Transverse colon (tissue), 4 donors: ENCODE measurements around the gene GBE1. TPM values are rescaled to one million over a fixed set of nuclear protein-coding genes. Genes with fewer than 3 reads are reported as not detected.
"Not testable (repeated sequence)": the region's sequence is repeated elsewhere in the genome, so short reads cannot be mapped to it uniquely, and the experiment has no call there.

ENCODE experiments used
- DNase-seq: peaks from one replicate; pipeline ENCODE4 v3.0.0-alpha.2; 2019
- H3K27ac ChIP-seq, 4 donors: fragments of 200-600 bp; sonication (generic); 2 replicates each; pipeline ENCODE4 v1.5.1; 2016 to 2018; ENCODE audit warnings: inconsistent platforms in 4 of 4
- H3K27me3 ChIP-seq: fragments of 200-600 bp; sonication (generic); 2 replicates; pipeline ENCODE4 v1.5.1; 2017; ENCODE audit warnings: inconsistent platforms
- H3K36me3 ChIP-seq, 4 donors: fragments of 200-600 bp; sonication (generic); 2 replicates each; pipeline ENCODE4 v1.5.1; 2017 to 2019; ENCODE audit warnings: inconsistent platforms in 4 of 4
- H3K4me1 ChIP-seq, 4 donors: fragments of 200-600 bp; sonication (generic); 2 replicates each; pipeline ENCODE4 v1.5.1; 2017 to 2020; ENCODE audit warnings: inconsistent platforms in 4 of 4
- H3K4me3 ChIP-seq, 4 donors: fragments of 200-600 bp; sonication (generic); 1 replicate in 1 of 4; 2 replicates in 3 of 4; pipeline versions ENCODE4 v1.5.1 to v1.6.1; 2017 to 2019; ENCODE audit warnings: inconsistent platforms in 4 of 4
- H3K9me3 ChIP-seq, 2 donors: fragments of 200-600 bp; sonication (generic); 2 replicates each; pipeline ENCODE4 v1.5.1; 2017 to 2019; ENCODE audit warnings: inconsistent platforms in 2 of 2
- EP300 ChIP-seq: sonication (generic); formaldehyde crosslinking; IDR thresholded peaks from one replicate; pipeline ENCODE4 v1.6.1; 2017; ENCODE audit warnings: antibody characterized with exemption, low read depth
- POLR2A ChIP-seq: fragments of 450-650 bp; IDR thresholded peaks from one replicate; pipeline ENCODE4 v1.6.1; 2016; ENCODE audit warnings: antibody characterized with exemption, mild to moderate bottlenecking, moderate library complexity
- POLR2AphosphoS5 ChIP-seq, 3 donors: sonication (generic); formaldehyde crosslinking; IDR thresholded peaks; one replicate each; pipeline ENCODE4 v1.6.1; 2016; ENCODE audit warnings: antibody characterized with exemption in 3 of 3
- WGBS, 2 donors: methylation state at CpG; one replicate each; pipeline ENCODE4 v1.1.5; 2018; ENCODE audit warnings: low coverage in 1 of 2; 5-methylcytosine and 5-hydroxymethylcytosine counted together
- in situ Hi-C, 4 donors: fragments of 200-750 bp; cut with MboI; loops; one replicate each; pipeline versions ENCODE4 v1.15.0 to v1.15.1; 2017; ENCODE audit warnings: low sequenced_read_pairs in 3 of 4, low pct_ligation_motif_present in 1 of 4, low pct_unique_long_range_greater_than_20kb in 1 of 4
- intact Hi-C: fragments of 100-400 bp; cut with DNase I; formaldehyde crosslinking; loops from one replicate; pipeline ENCODE4 v1.15.1; 2023; ENCODE audit warnings: low total_unique reads
- total RNA-seq, 4 donors: library from RNA; depleted of rRNA; stranded (reverse); fragments of >200 nt; gene quantifications; one replicate each; pipeline ENCODE4 v1.1.0, GENCODE V29; 2016
- TF ChIP-seq, protein P1 (sequence below), 5 experiments: fragments of 200-600 bp in 3 of 5; fragments of 450-650 bp in 2 of 5; sonication (generic) in 3 of 5; IDR thresholded peaks; 1 replicate in 2 of 5; 2 replicates in 3 of 5; pipeline ENCODE4 v1.5.1; 2016 to 2017; ENCODE audit warnings: antibody characterized with exemption in 5 of 5, inconsistent platforms in 3 of 5, mild to moderate bottlenecking in 2 of 5, moderate library complexity in 1 of 5

Gene GBE1
- total RNA-seq, 4 donors from 2014 or later, result 3.0 to 24.3 (median 16.7) TPM

DNA sequence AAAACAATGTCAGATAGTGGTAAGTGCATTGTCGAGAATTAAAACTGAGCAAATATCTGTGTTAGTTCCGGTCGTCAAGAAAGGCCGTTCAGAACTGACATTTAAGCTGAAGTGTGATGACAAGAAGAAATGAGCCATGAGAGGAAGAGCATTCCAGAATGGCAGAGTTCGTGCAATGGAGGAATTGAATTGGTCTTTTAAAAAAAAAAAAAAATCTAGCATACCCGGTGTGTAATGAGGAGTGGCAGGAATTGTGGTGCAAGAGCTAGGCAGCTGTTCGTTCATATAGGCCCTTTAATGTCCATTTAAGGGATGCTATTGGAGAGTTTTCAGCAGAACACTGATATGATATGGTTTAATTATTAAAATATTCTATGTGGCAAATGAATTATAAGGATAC lies 2.6 kb upstream of the GBE1 start:
- 80 to 88% methylated on average over 7 of the region's 7 CpGs for WGBS, 2 donors
- H3K27me3 ChIP-seq, result no peaks in the 10 kb centered on the region
- peaks cover 0 to 20% (median 15%) of the 10 kb centered on the region in 4 donors for H3K4me1 ChIP-seq
- in situ Hi-C loops (no loop called here), intact Hi-C loops (no loop called here)
- H3K9me3 ChIP-seq, result no peaks in the 10 kb centered on the region
- H3K4me3 ChIP-seq, result no peak overlapping the region
- no peaks in the 10 kb centered on the region for H3K36me3 ChIP-seq
- DNase-seq, result no peak
- TF ChIP-seq EP300 (no peak), POLR2AphosphoS5 (IDR thresholded peaks at IDR 0.05) (no peak), POLR2A (no peak)
- TF ChIP-seq, protein P1, sequence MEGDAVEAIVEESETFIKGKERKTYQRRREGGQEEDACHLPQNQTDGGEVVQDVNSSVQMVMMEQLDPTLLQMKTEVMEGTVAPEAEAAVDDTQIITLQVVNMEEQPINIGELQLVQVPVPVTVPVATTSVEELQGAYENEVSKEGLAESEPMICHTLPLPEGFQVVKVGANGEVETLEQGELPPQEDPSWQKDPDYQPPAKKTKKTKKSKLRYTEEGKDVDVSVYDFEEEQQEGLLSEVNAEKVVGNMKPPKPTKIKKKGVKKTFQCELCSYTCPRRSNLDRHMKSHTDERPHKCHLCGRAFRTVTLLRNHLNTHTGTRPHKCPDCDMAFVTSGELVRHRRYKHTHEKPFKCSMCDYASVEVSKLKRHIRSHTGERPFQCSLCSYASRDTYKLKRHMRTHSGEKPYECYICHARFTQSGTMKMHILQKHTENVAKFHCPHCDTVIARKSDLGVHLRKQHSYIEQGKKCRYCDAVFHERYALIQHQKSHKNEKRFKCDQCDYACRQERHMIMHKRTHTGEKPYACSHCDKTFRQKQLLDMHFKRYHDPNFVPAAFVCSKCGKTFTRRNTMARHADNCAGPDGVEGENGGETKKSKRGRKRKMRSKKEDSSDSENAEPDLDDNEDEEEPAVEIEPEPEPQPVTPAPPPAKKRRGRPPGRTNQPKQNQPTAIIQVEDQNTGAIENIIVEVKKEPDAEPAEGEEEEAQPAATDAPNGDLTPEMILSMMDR (IDR thresholded peaks at IDR 0.05), result no peak
- H3K27ac ChIP-seq, result no peak overlapping the region

DNA sequence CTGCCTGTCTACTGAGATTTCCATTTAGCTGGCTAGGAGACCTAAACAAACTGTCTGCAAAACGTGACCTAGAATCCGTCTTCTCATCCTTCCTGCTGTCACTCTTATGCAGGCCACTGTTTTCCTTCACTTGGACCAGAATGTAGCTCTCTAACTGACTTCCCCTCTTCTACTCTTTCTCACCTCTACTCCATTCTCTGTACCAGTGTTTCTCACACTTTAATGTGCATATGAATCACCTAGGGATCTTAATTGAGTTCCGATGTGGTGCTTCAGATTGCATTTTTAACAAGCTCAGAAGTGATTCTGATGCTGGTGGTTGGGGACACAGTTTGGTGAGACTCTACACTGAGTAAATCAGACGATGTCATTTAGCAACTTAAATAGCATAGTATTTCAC lies 1.6 kb upstream of the GBE1 start:
- intact Hi-C loops (no loop called here), in situ Hi-C loops (no loop called here)
- Histone ChIP-seq H3K36me3 (no peaks in the 10 kb centered on the region), H3K27me3 (no peaks in the 10 kb centered on the region), H3K4me1 (peaks cover 0 to 20% (median 15%) of the 10 kb centered on the region in 4 donors), H3K9me3 (no peaks in the 10 kb centered on the region), H3K27ac (peak overlapping the region in 1 of 4 donors; percentile 98), H3K4me3 (no peak overlapping the region)
- TF ChIP-seq EP300 (no peak), POLR2AphosphoS5 (IDR thresholded peaks at IDR 0.05) (no peak), POLR2A (no peak)
- TF ChIP-seq, protein P1 (IDR thresholded peaks at IDR 0.05), result no peak
- WGBS, 2 donors, result 69 to 90% methylated on average over 4 of the region's 4 CpGs
- no peak for DNase-seq

DNA sequence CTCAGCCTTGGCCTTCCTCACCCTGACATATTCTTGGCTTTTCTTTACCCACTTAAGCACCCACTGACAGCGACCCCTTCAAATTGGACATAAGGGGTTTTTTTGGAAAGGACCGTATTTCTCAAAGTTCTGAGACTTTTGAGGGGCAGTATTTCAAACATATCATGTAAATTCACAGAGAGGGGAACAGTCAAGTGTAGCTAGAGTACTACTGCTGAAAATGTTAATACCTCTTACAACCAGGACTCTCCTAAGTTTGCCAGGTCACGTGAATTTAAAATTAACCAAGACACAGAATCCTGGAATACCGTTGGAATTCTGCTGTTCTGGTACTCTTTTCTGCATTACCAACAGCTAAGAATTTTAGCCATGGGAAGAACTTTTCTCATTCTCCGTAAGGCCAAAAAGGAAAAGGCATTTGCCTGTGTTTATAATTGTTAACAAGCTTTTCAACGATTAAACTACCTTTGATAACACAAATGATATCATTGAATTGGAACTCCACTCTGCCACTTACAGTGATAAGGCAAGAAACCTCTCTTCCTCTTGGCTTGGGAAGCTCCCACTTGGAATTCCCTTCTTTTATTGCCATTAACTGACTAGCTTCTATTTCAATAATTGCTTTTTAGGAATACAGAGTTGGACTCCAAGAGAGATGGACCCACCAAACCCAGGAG lies 597 bp upstream of the GBE1 start:
- Histone ChIP-seq H3K36me3 (no peaks in the 10 kb centered on the region), H3K4me3 (peak overlapping the region; percentile 40 to 81 (median 72)), H3K27ac (peak overlapping the region; percentile 90 to 99 (median 98)), H3K4me1 (peaks cover 0 to 20% (median 15%) of the 10 kb centered on the region in 4 donors), H3K9me3 (no peaks in the 10 kb centered on the region), H3K27me3 (no peaks in the 10 kb centered on the region)
- TF ChIP-seq POLR2AphosphoS5 (IDR thresholded peaks at IDR 0.05), result no peak
- TF ChIP-seq EP300, result no peak
- TF ChIP-seq, protein P1 (IDR thresholded peaks at IDR 0.05), result no peak
- no peak for TF ChIP-seq POLR2A
- in situ Hi-C loops (no loop called here), intact Hi-C loops (no loop called here)
- no peak for DNase-seq
- WGBS, 2 donors, result 16 to 31% methylated on average over 6 of the region's 6 CpGs

DNA sequence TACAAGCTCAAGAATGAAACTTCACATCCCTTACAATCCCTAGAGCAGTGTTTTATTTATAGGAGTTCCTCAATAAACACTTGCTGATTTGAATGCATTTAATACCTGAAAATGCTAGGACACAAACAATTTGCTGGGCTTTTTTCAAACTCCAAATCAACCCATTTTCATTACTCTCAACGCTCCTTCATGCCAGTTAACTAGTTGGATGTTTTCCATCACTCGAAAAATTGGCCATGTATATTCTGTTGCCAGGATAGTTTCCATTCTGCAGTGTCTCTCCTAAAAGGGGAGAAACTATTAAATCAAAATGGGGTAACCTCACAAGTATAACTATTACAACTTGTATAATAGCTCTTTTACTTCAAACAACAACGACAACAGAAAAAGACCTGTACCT lies 1.2 kb downstream of the GBE1 start:
- peak overlapping the region in 3 of 4 donors; percentile 68 to 81 (median 75) for H3K4me3 ChIP-seq
- intact Hi-C loops, result no loop called here
- H3K9me3 ChIP-seq, result no peaks in the 10 kb centered on the region
- no peaks in the 10 kb centered on the region for H3K27me3 ChIP-seq
- peak overlapping the region; percentile 90 to 99 (median 98) for H3K27ac ChIP-seq
- H3K4me1 ChIP-seq, result peaks cover 0 to 20% (median 15%) of the 10 kb centered on the region in 4 donors
- WGBS, 2 donors, result 48 to 56% methylated on average over 2 to 3 of the region's 3 CpGs
- no peaks in the 10 kb centered on the region for H3K36me3 ChIP-seq
- in situ Hi-C loops, result no loop called here
- no peak for DNase-seq
- TF ChIP-seq POLR2A, result no peak

DNA sequence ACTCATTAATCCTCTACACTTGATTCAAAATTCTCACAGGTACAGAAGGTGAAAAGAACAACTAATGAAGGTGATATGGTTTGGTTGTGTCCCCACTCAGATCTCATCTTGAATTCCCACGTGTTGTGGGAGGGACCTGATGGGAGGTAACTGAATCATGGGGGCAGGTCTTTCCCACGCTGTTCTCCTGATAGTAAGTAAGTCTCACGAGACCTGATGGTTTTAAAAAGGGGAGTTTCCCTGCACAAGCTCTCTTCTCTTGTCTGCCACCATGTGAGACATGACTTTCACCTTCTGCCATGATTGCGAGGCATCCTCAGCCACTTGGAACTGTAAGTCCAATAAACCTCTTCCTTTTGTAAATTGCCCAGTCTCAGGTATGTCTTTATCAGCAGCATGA lies 2.7 kb downstream of the GBE1 start:
- H3K4me1 ChIP-seq, result peaks cover 0 to 20% (median 15%) of the 10 kb centered on the region in 4 donors
- H3K27ac ChIP-seq, in situ Hi-C loops, H3K9me3 ChIP-seq, intact Hi-C loops, DNase-seq, H3K27me3 ChIP-seq, H3K4me3 ChIP-seq, H3K36me3 ChIP-seq: not testable (repeated sequence)
- WGBS, 2 donors, result 97 to 100% methylated on average over 4 of the region's 4 CpGs
